Measurements from ENCODE around the gene MYO1D. TPM values are rescaled to one million over a fixed set of nuclear protein-coding genes. Genes with fewer than 3 reads are reported as not detected.

MYO1D gene
- total and polyA plus RNA-seq, 4 donors = 4.5 to 22.9 (median 13.3) TPM

DNA sequence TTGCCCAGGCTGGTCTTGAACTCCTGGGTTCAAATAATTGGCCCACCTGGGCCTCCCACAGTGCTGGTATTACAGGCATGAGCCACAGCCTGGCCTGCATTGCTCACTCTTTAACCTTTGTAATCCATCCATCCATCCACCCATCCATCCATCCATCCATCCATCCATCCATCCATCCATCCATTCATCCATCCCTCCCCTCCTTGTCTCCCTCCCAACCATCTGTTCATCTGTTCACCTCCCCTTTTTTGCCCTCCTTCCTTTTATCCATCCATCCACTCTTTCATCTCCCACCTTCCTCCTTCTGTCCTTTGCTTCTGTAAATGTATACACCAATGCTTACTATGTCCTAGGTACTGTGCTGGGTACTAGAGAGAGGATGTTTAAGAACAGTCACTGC, 324.6 kb downstream of the MYO1D start:
- Histone ChIP-seq H3K36me3 (ENCODE audit: control insufficient read depth in 4 of 4, insufficient read depth in 3 of 4, low read depth in 1 of 4, low read length in 3 of 4) (no peaks in the 10 kb centered on the region), H3K27me3 (ENCODE audit: control insufficient read depth in 4 of 4, insufficient read depth in 4 of 4, low read length in 3 of 4) (no peaks in the 10 kb centered on the region), H3K9ac (ENCODE audit: low read depth in 1 of 2, low read length in 2 of 2) (no peak overlapping the region), H3K9me3 (ENCODE audit: control insufficient read depth in 4 of 4, low read length in 3 of 4) (no peaks in the 10 kb centered on the region), H3K4me3 (ENCODE audit: low read depth in 1 of 3, low read length in 3 of 3) (no peak overlapping the region), H3K27ac (ENCODE audit: low read depth in 1 of 2, low read length in 2 of 2) (no peak overlapping the region), H3K4me1 (ENCODE audit: control insufficient read depth in 4 of 4, insufficient read depth in 4 of 4, low read length in 3 of 4) (no peaks in the 10 kb centered on the region)
- TF ChIP-seq EGR1 (IDR thresholded peaks at IDR 0.05; ENCODE audit: low read depth in 2 of 2) (no peak), FOXA2 (IDR thresholded peaks at IDR 0.05) (no peak), RAD21 (IDR thresholded peaks at IDR 0.05) (no peak), TAF1 (conservative IDR thresholded peaks at IDR 0.05) (no peak), JUND (IDR thresholded peaks at IDR 0.05) (no peak), SP1 (IDR thresholded peaks at IDR 0.05) (no peak), HNF4G (IDR thresholded peaks at IDR 0.05) (no peak)
- TF ChIP-seq, protein P1, sequence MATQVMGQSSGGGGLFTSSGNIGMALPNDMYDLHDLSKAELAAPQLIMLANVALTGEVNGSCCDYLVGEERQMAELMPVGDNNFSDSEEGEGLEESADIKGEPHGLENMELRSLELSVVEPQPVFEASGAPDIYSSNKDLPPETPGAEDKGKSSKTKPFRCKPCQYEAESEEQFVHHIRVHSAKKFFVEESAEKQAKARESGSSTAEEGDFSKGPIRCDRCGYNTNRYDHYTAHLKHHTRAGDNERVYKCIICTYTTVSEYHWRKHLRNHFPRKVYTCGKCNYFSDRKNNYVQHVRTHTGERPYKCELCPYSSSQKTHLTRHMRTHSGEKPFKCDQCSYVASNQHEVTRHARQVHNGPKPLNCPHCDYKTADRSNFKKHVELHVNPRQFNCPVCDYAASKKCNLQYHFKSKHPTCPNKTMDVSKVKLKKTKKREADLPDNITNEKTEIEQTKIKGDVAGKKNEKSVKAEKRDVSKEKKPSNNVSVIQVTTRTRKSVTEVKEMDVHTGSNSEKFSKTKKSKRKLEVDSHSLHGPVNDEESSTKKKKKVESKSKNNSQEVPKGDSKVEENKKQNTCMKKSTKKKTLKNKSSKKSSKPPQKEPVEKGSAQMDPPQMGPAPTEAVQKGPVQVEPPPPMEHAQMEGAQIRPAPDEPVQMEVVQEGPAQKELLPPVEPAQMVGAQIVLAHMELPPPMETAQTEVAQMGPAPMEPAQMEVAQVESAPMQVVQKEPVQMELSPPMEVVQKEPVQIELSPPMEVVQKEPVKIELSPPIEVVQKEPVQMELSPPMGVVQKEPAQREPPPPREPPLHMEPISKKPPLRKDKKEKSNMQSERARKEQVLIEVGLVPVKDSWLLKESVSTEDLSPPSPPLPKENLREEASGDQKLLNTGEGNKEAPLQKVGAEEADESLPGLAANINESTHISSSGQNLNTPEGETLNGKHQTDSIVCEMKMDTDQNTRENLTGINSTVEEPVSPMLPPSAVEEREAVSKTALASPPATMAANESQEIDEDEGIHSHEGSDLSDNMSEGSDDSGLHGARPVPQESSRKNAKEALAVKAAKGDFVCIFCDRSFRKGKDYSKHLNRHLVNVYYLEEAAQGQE (IDR thresholded peaks at IDR 0.05) = no peak
- no peak for DNase-seq (ENCODE audit: low spot score)

DNA sequence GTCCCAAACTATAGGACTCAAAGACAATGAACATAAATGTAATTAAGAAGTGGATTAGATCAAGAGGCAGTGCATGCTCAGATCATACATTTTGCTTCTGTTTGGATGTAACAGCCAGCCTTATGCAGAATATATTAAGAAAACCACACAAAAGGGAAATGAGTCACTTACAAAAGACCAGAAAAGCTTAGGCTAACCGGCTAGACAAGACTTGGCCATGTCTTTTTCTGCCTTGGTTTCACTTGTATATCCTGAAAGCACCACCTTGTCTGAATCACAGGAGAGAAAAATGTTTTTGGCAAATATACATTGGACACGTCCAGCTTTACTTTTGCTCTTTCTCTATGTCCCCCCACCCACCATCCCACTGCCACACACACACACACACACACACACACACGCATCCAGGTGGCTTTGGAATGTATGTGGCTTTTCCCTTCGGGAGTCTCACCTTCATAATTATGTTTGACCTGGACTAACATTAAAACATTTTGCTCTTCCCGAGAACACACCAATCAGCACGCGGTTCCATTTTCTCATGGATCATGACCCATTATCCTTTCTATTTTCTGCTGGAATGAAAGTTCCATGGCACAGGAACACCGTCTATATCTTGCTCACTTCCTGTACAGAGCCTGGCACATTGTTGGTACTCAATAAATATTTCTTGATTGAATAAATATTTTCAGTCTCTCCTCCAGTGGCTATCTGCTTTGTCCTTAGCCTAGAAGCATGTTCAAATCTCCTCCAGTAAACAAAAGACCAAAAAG, 325.6 kb downstream of the MYO1D start:
- H3K4me1 ChIP-seq (ENCODE audit: control insufficient read depth in 4 of 4, insufficient read depth in 4 of 4, low read length in 3 of 4) = no peaks in the 10 kb centered on the region
- H3K4me3 ChIP-seq (ENCODE audit: low read depth in 1 of 3, low read length in 3 of 3) = no peak overlapping the region
- TF ChIP-seq JUND (IDR thresholded peaks at IDR 0.05) (no peak), FOXA1 (IDR thresholded peaks at IDR 0.05) (no peak), FOXA2 (IDR thresholded peaks at IDR 0.05) (no peak), YY1 (IDR thresholded peaks at IDR 0.05) (no peak)
- TF ChIP-seq, protein P2, sequence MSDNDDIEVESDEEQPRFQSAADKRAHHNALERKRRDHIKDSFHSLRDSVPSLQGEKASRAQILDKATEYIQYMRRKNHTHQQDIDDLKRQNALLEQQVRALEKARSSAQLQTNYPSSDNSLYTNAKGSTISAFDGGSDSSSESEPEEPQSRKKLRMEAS (IDR thresholded peaks at IDR 0.05) = no peak
- TF ChIP-seq, protein P3, sequence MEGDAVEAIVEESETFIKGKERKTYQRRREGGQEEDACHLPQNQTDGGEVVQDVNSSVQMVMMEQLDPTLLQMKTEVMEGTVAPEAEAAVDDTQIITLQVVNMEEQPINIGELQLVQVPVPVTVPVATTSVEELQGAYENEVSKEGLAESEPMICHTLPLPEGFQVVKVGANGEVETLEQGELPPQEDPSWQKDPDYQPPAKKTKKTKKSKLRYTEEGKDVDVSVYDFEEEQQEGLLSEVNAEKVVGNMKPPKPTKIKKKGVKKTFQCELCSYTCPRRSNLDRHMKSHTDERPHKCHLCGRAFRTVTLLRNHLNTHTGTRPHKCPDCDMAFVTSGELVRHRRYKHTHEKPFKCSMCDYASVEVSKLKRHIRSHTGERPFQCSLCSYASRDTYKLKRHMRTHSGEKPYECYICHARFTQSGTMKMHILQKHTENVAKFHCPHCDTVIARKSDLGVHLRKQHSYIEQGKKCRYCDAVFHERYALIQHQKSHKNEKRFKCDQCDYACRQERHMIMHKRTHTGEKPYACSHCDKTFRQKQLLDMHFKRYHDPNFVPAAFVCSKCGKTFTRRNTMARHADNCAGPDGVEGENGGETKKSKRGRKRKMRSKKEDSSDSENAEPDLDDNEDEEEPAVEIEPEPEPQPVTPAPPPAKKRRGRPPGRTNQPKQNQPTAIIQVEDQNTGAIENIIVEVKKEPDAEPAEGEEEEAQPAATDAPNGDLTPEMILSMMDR (IDR thresholded peaks at IDR 0.05; ENCODE audit: low read depth, low read length, missing input control) = no peak
- TF ChIP-seq, protein P4, sequence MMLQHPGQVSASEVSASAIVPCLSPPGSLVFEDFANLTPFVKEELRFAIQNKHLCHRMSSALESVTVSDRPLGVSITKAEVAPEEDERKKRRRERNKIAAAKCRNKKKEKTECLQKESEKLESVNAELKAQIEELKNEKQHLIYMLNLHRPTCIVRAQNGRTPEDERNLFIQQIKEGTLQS (IDR thresholded peaks at IDR 0.05) = no peak
- TF ChIP-seq, protein P5, sequence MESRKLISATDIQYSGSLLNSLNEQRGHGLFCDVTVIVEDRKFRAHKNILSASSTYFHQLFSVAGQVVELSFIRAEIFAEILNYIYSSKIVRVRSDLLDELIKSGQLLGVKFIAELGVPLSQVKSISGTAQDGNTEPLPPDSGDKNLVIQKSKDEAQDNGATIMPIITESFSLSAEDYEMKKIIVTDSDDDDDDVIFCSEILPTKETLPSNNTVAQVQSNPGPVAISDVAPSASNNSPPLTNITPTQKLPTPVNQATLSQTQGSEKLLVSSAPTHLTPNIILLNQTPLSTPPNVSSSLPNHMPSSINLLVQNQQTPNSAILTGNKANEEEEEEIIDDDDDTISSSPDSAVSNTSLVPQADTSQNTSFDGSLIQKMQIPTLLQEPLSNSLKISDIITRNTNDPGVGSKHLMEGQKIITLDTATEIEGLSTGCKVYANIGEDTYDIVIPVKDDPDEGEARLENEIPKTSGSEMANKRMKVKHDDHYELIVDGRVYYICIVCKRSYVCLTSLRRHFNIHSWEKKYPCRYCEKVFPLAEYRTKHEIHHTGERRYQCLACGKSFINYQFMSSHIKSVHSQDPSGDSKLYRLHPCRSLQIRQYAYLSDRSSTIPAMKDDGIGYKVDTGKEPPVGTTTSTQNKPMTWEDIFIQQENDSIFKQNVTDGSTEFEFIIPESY (IDR thresholded peaks at IDR 0.05) = no peak
- H3K9ac ChIP-seq (ENCODE audit: low read depth in 1 of 2, low read length in 2 of 2) = no peak overlapping the region
- no peak for DNase-seq (ENCODE audit: low spot score)
- no peaks in the 10 kb centered on the region for H3K9me3 ChIP-seq (ENCODE audit: control insufficient read depth in 4 of 4, low read length in 3 of 4)
- H3K36me3 ChIP-seq (ENCODE audit: control insufficient read depth in 4 of 4, insufficient read depth in 3 of 4, low read depth in 1 of 4, low read length in 3 of 4) = no peaks in the 10 kb centered on the region
- no peaks in the 10 kb centered on the region for H3K27me3 ChIP-seq (ENCODE audit: control insufficient read depth in 4 of 4, insufficient read depth in 4 of 4, low read length in 3 of 4)
- 92% methylated on average over 8 of the region's 8 CpGs for WGBS
- no peak overlapping the region for H3K27ac ChIP-seq (ENCODE audit: low read depth in 1 of 2, low read length in 2 of 2)

Measured in liver (tissue), 9 donors.